Lower lobe of right lung (tissue), 2 donors: Measurements from ENCODE around the gene S100A4. TPM values are rescaled to one million over a fixed set of nuclear protein-coding genes. Genes with fewer than 3 reads are reported as not detected.
A peak's percentile ranks its signal among the peaks of the same experiment; 100 is the strongest.
"Not testable (repeated sequence)": the region's sequence is repeated elsewhere in the genome, so short reads cannot be mapped to it uniquely, and the experiment has no call there.

Experiments used
- ATAC-seq, 2 donors: fragments of 200-7000 bp; cut with Tn5 transposase; one replicate each; pipeline ENCODE4 v1.9.1; 2020 to 2022; ENCODE audit warnings: mild to moderate bottlenecking in 2 of 2, moderate library complexity in 2 of 2
- DNase-seq: peaks from one replicate; pipeline ENCODE4 v3.0.0-alpha.2; 2020
- H3K27ac ChIP-seq: fragments of 200-600 bp; one replicate; pipeline ENCODE4 v1.8.0; 2022
- H3K27me3 ChIP-seq: fragments of 200-600 bp; one replicate; pipeline ENCODE4 v1.8.0; 2022; ENCODE audit warnings: low read depth
- H3K36me3 ChIP-seq: fragments of 200-600 bp; one replicate; pipeline ENCODE4 v1.8.0; 2022; ENCODE audit warnings: mild to moderate bottlenecking
- H3K4me1 ChIP-seq: fragments of 200-600 bp; one replicate; pipeline ENCODE4 v1.8.0; 2022
- H3K4me3 ChIP-seq: fragments of 200-600 bp; one replicate; pipeline ENCODE4 v1.8.0; 2022; ENCODE audit warnings: mild to moderate bottlenecking
- H3K9me3 ChIP-seq: fragments of 200-600 bp; one replicate; pipeline ENCODE4 v1.8.0; 2022
- intact Hi-C: fragments of 100-400 bp; cut with DNase I; formaldehyde crosslinking; loops from one replicate; pipeline ENCODE4 v1.11.0; 2022
- total RNA-seq: library from RNA; stranded (reverse); fragmentation: NEBNext Ultra II Directional; extraction: Animal tissue kit (Norgen Biotek cat#: 25700); gene quantifications from one replicate; pipeline ENCODE4 v1.2.1, GENCODE V29; 2021
- TF ChIP-seq, protein P1 (sequence below): fragments of 200-600 bp; IDR thresholded peaks from one replicate; pipeline ENCODE4 v1.8.0; 2022; ENCODE audit warnings: antibody characterized with exemption, mild to moderate bottlenecking
- donor health status: DM: no; HTN: yes; CAD: no; lungs with severe emphysema.

S100A4 gene
- total RNA-seq, 1 donor from 2014 or later: 600 TPM

DNA sequence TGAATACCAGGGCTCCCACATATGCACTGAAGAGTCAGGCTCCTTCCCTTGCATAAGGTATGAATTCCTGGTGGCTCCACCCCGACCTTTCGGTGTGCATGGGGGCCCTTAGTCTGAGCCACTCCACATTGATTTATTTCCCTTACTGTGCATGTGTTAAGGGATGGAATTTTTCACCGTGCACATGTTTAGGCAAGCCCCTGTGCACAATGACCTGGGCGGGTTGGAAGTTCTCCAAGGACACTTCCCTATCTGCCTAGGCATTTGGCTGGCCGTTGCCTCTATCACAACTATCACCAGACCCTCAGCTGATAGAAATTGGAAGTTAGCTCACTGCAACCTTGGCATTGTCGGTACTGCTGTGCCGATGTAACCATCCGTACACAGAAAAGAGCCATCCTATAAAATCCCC, 19.5 kb downstream of the S100A4 start:
- Histone ChIP-seq H3K9me3 (no peaks in the 10 kb centered on the region), H3K27me3 (no peaks in the 10 kb centered on the region), H3K4me1 (peaks cover 13% of the 10 kb centered on the region), H3K27ac (no peak overlapping the region), H3K36me3 (peaks cover 5% of the 10 kb centered on the region), H3K4me3 (no peak overlapping the region)
- intact Hi-C loops: no loop called here
- TF ChIP-seq, protein P1, sequence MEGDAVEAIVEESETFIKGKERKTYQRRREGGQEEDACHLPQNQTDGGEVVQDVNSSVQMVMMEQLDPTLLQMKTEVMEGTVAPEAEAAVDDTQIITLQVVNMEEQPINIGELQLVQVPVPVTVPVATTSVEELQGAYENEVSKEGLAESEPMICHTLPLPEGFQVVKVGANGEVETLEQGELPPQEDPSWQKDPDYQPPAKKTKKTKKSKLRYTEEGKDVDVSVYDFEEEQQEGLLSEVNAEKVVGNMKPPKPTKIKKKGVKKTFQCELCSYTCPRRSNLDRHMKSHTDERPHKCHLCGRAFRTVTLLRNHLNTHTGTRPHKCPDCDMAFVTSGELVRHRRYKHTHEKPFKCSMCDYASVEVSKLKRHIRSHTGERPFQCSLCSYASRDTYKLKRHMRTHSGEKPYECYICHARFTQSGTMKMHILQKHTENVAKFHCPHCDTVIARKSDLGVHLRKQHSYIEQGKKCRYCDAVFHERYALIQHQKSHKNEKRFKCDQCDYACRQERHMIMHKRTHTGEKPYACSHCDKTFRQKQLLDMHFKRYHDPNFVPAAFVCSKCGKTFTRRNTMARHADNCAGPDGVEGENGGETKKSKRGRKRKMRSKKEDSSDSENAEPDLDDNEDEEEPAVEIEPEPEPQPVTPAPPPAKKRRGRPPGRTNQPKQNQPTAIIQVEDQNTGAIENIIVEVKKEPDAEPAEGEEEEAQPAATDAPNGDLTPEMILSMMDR: no peak
- DNase-seq (no peak), ATAC-seq (peak; percentile 11 to 31)

DNA sequence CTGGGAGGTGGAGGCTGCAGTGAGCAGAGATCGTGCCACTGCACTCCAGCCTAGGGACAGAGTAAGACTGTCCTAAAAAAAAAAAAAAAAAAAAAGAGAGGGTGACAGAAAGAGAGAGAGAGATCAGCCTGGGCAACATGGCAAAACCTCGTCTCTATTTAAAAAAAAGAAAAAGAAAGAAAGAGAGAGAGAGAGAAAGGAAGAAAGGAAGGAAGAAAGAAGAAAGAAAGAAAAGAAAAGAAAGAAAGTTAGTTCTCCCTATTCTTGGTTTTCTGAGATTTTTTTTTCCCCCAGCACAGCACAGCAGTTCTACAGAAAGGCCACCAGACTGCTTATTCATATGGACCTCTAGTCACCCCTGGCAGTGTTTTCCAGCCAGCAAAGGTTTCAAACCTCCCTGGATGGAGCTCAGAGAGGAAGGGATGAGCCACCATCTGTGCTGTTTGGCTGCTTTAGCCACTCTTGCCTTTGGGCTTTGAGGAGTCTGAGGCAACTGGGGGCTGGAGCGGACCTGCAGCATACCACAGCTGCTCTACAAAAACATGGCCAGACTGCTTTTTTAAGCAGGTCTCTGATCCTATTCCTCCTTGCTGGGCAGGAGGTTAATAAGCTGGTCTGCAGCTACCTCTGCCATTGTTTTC, 20.4 kb downstream of the S100A4 start:
- Histone ChIP-seq H3K27me3 (no peaks in the 10 kb centered on the region), H3K9me3 (no peaks in the 10 kb centered on the region), H3K4me3 (no peak overlapping the region), H3K4me1 (peaks cover 13% of the 10 kb centered on the region), H3K36me3 (peaks cover 5% of the 10 kb centered on the region), H3K27ac (no peak overlapping the region)
- ATAC-seq (peak in 1 of 2 donors; percentile 41), DNase-seq (no peak)
- intact Hi-C loops: no loop called here
- TF ChIP-seq, protein P1: no peak

DNA sequence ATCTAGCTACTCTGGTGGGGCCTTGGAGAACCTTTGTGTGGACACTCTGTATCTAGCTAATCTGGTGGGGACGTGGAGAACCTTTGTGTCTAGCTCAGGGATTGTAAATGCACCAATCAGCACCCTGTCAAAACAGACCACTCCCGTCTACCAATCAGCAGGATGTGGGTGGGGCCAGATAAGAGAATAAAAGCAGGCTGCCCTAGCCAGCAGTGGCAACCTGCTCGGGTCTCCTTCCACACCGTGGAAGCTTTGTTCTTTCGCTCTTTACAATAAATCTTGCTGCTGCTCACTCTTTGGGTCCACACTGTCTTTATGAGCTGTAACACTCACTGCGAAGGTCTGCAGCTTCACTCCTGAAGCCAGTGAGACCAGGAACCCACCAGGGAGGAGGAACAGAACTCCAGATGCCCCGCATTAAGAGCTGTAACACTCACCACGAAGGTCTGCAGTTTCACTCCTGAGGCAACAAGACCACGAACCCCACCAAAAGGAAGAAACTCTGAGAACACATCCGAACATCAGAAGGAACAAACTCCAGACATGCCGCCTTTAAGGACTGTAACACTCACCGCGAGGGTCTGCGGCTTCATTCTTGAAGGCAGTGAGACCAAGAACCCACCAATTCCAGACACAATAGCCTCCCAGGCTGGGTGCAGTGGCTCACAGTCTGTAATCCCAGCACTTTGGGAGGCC, 23.1 kb downstream of the S100A4 start:
- ATAC-seq, intact Hi-C loops, H3K36me3 ChIP-seq, H3K4me3 ChIP-seq, DNase-seq, H3K27ac ChIP-seq, H3K9me3 ChIP-seq, H3K27me3 ChIP-seq: not testable (repeated sequence)
- H3K4me1 ChIP-seq: peaks cover 18% of the 10 kb centered on the region

DNA sequence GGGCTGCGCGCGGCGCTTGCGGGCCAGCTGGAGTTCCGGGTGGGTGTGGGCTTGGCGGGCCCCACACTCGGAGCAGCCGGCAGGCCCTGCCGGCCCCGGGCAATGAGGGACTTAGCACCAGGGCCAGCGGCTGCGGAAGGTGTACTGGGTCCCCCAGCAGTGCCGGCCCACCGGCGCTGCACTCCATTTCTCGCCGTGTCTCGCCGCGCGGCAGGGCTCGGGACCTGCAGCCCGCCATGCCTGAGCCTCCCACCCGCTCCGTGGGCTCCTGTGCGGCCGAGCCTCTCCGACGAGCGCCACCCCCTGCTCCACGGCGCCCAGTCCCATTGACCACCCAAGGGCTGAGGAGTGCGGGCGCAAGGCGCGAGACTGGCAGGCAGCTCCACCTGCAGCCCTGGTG, 23.8 kb downstream of the S100A4 start:
- H3K36me3 ChIP-seq, H3K9me3 ChIP-seq, H3K4me3 ChIP-seq, DNase-seq, ATAC-seq, H3K27me3 ChIP-seq, H3K27ac ChIP-seq, intact Hi-C loops: not testable (repeated sequence)
- peaks cover 18% of the 10 kb centered on the region for H3K4me1 ChIP-seq

DNA sequence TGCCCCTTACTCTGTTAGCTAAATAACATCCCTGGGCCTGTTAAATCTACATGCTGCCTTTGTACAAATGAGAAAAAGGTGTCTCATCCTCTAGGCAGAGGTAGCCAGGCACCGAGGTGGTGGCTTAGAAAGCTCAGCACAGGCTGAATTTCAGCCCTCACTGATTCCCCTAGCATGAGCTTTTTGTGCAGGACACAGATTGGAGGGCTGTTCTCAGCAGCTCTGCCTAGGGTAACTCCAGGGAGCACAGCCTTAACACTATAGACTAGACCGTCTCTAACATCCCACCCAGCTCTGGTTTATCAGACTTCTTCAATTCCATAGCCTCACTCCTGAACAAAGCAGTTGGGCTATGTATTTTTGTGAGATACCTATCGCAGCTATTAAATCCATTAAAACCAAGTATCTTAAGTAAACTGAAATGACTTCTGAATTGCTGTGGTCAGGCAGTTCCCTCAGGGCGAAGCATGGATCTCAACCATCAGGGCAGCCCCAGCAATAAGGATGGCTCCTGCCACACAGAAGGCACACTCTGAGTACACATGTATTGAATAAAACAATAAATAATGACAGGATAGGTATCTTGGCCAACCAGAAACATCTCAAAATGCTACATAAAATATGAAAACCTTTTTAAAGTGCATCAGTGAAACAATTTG, 24.7 kb downstream of the S100A4 start:
- DNase-seq (no peak), ATAC-seq (no peak)
- Histone ChIP-seq H3K9me3 (no peaks in the 10 kb centered on the region), H3K4me3 (no peak overlapping the region), H3K36me3 (no peaks in the 10 kb centered on the region), H3K27ac (no peak overlapping the region), H3K27me3 (no peaks in the 10 kb centered on the region), H3K4me1 (peaks cover 16% of the 10 kb centered on the region)
- TF ChIP-seq, protein P1: no peak
- intact Hi-C loops: no loop called here

DNA sequence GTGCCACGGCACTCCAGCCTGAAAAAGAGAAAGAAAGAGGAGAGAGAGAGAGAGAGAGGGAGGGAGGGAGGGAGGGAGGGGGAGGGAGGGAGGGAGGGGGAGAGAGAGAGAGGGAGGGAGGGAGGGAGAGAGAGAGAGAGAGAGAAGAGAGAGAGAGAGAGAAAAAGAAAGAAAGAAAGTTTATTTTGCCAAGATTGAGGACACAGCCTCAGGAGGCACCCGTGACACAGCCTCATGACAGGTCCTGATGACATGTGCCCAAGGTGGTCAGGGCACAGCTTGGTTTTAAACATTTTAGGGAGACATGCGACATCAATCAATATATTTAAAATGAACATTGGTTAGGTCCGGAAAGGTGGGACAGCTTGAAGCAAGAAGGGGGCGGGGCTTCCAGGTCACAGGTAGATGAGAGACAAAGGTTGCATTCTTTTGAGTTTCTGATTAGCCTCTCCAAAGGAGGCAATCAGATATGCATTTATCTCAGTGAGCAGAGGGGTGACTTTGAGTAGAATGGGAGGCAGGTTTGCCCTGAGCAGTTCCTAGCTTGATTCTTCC, 25.4 kb downstream of the S100A4 start:
- DNase-seq, H3K27me3 ChIP-seq, H3K36me3 ChIP-seq, H3K9me3 ChIP-seq, H3K4me3 ChIP-seq, ATAC-seq, H3K27ac ChIP-seq, intact Hi-C loops: not testable (repeated sequence)
- H3K4me1 ChIP-seq: peaks cover 17% of the 10 kb centered on the region
